Renal cortex interstitium (tissue), 11 donors: Measurements from ENCODE around the gene RNF32. TPM values are rescaled to one million over a fixed set of nuclear protein-coding genes. Genes with fewer than 3 reads are reported as not detected.
"Not testable (repeated sequence)": the region's sequence is repeated elsewhere in the genome, so short reads cannot be mapped to it uniquely, and the experiment has no call there.

ENCODE experiments used
- DNase-seq, 11 donors: peaks; one replicate each; pipeline ENCODE4 v3.0.0-alpha.2; 2013; ENCODE audit warnings: low read depth in 9 of 11, low spot score in 4 of 11; ENCODE audit errors: extremely low read depth in 1 of 11
- polyA plus RNA-seq, 3 donors: library from polyadenylated mRNA; unstranded; fragments of 120-200 nt; gene quantifications; one replicate each; pipeline ENCODE4 v1.2.1, GENCODE V29; 2013; ENCODE audit not compliant: insufficient read length in 3 of 3

The RNF32 gene
- polyA plus RNA-seq, 3 donors, result 2.7 to 3.7 (median 2.9) TPM

GRCh38 chr7:156611014-156612010 lies 29.3 kb upstream of the RNF32 start:
- DNase-seq, result no peak

GRCh38 chr7:156612930-156613329 lies 27.6 kb upstream of the RNF32 start:
- DNase-seq, result no peak

GRCh38 chr7:156614434-156615264 lies 25.9 kb upstream of the RNF32 start:
- DNase-seq, result no peak

GRCh38 chr7:156616269-156617202 lies 24.0 kb upstream of the RNF32 start:
- DNase-seq, result no peak

- no peak for DNase-seq
Observed at GRCh38 chr7:156617215-156617614, 23.4 kb upstream of the RNF32 start.

- no peak for DNase-seq
Observed at GRCh38 chr7:156618078-156618779, 22.3 kb upstream of the RNF32 start.

- peak in 2 of 11 donors; percentile 45 to 65 for DNase-seq
Observed at GRCh38 chr7:156618780-156619367, 21.7 kb upstream of the RNF32 start.

- DNase-seq, result not testable (repeated sequence)
Observed at GRCh38 chr7:156619488-156620290, 20.9 kb upstream of the RNF32 start.

GRCh38 chr7:156620291-156620675 lies 20.3 kb upstream of the RNF32 start:
- DNase-seq, result no peak

- no peak for DNase-seq
Observed at GRCh38 chr7:156621652-156622051, 18.9 kb upstream of the RNF32 start.

- no peak for DNase-seq
Observed at GRCh38 chr7:156625580-156625979, 15.0 kb upstream of the RNF32 start.

GRCh38 chr7:156626220-156626895 lies 14.2 kb upstream of the RNF32 start:
- DNase-seq, result no peak

GRCh38 chr7:156628562-156628961 lies 12.0 kb upstream of the RNF32 start:
- DNase-seq, result no peak

- DNase-seq, result no peak
Observed at GRCh38 chr7:156629873-156630272, 10.7 kb upstream of the RNF32 start.

GRCh38 chr7:156634117-156634516 lies 6.5 kb upstream of the RNF32 start:
- DNase-seq, result no peak

- no peak for DNase-seq
Observed at GRCh38 chr7:156635529-156636385, 4.8 kb upstream of the RNF32 start.
